ENCODE results near the gene DUSP2.

- TF ChIP-seq CTCF (conservative IDR thresholded peaks at IDR 0.05; ENCODE audit: low read depth in 2 of 2) (0 out of 4 replicates have a peak, but pooled peaks of 1 of the 2 experiments have one; percentile 7), REST (IDR thresholded peaks at IDR 0.05; ENCODE audit: unreplicated experiment) (no peak), POLR2AphosphoS5 (IDR thresholded peaks at IDR 0.05; ENCODE audit: low read depth) (no peak), EZH2 (IDR thresholded peaks at IDR 0.05; ENCODE audit: low read depth, unreplicated experiment) (no peak), EZH2phosphoT487 (IDR thresholded peaks at IDR 0.05; ENCODE audit: unreplicated experiment) (no peak), CREB1 (CRISPR knock-in tag; IDR thresholded peaks at IDR 0.05; ENCODE audit: low read depth) (no peak), ZNF114 (CRISPR knock-in tag; IDR thresholded peaks at IDR 0.05) (no peak), ETS1 (IDR thresholded peaks at IDR 0.05) (no peak), ZNF462 (CRISPR knock-in tag; IDR thresholded peaks at IDR 0.05) (no peak)
Measured at GRCh38 chr2:96164459-96165184, 19.4 kb upstream of the DUSP2 start.

Data from GM23338 (cell line).